Upper lobe of left lung (tissue), 6 donors: ENCODE data around the gene PRPF40B. TPM values are rescaled to one million over a fixed set of nuclear protein-coding genes. Genes with fewer than 3 reads are reported as not detected.

Experiments
- ATAC-seq, 2 donors: fragments of 200-7000 bp; cut with Tn5 transposase; one replicate each; pipeline ENCODE4 v1.9.1; 2022; ENCODE audit warnings: mild to moderate bottlenecking in 2 of 2, moderate library complexity in 2 of 2; ENCODE audit not compliant: low FRiP score in 2 of 2
- DNase-seq, 2 donors: peaks; one replicate each; pipeline ENCODE4 v3.0.0-alpha.2; 2019 to 2020
- H3K27ac ChIP-seq, 4 donors: fragments of 200-600 bp; sonication (generic); one replicate each; pipeline ENCODE4 v1.5.1; 2016 to 2019
- H3K27me3 ChIP-seq, 4 donors: fragments of 200-600 bp; sonication (generic); one replicate each; pipeline ENCODE4 v1.5.1; 2017 to 2019
- H3K36me3 ChIP-seq, 4 donors: fragments of 200-600 bp; sonication (generic); one replicate each; pipeline ENCODE4 v1.5.1; 2016 to 2019
- H3K4me1 ChIP-seq, 4 donors: fragments of 200-600 bp; sonication (generic); one replicate each; pipeline ENCODE4 v1.5.1; 2018 to 2019
- H3K4me3 ChIP-seq, 4 donors: fragments of 200-600 bp; sonication (generic); one replicate each; pipeline ENCODE4 v1.5.1; 2017 to 2019; ENCODE audit warnings: mild to moderate bottlenecking in 2 of 4, moderate library complexity in 1 of 4
- H3K9me3 ChIP-seq, 4 donors: fragments of 200-600 bp; sonication (generic); one replicate each; pipeline ENCODE4 v1.5.1; 2018 to 2019
- EP300 ChIP-seq, 4 donors: sonication (generic); formaldehyde crosslinking; IDR thresholded peaks; one replicate each; pipeline ENCODE4 v1.5.1; 2017; ENCODE audit warnings: antibody characterized with exemption in 4 of 4, control low read depth in 2 of 4
- POLR2A ChIP-seq, 4 donors: fragments of 450-650 bp; IDR thresholded peaks; one replicate each; pipeline ENCODE4 v1.5.1; 2016 to 2017; ENCODE audit warnings: antibody characterized with exemption in 4 of 4, mild to moderate bottlenecking in 2 of 4
- POLR2AphosphoS5 ChIP-seq, 2 donors: sonication (generic); formaldehyde crosslinking; IDR thresholded peaks; one replicate each; pipeline ENCODE4 v1.5.1; 2017; ENCODE audit warnings: antibody characterized with exemption in 2 of 2
- WGBS, 2 donors: methylation state at CpG; one replicate each; pipeline ENCODE4 v1.1.5; 2017 to 2018; 5-methylcytosine and 5-hydroxymethylcytosine counted together
- total RNA-seq, 6 donors: library from RNA; depleted of rRNA in 4 of 6; stranded (reverse); fragments of >200 nt in 4 of 6; gene quantifications; one replicate each; pipeline versions ENCODE4 v1.1.0 to v1.2.1, GENCODE V29; 2016 to 2021
- TF ChIP-seq, protein P1 (sequence below), 6 experiments: fragments of 450-650 bp in 4 of 6; fragments of 200-600 bp in 2 of 6; sonication (generic) in 2 of 6; IDR thresholded peaks; one replicate each; pipeline ENCODE4 v1.5.1; 2016 to 2019; ENCODE audit warnings: antibody characterized with exemption in 6 of 6
- donor health status: DM: no; HTN: no; CAD: no; lungs with moderate emphysema.
- donor health status: DM: no; HTN: yes; CAD: no; lungs with severe emphysema.

PRPF40B gene
- total RNA-seq, 6 donors from 2014 or later, result 10.8 to 63.9 (median 16.9) TPM

DNA sequence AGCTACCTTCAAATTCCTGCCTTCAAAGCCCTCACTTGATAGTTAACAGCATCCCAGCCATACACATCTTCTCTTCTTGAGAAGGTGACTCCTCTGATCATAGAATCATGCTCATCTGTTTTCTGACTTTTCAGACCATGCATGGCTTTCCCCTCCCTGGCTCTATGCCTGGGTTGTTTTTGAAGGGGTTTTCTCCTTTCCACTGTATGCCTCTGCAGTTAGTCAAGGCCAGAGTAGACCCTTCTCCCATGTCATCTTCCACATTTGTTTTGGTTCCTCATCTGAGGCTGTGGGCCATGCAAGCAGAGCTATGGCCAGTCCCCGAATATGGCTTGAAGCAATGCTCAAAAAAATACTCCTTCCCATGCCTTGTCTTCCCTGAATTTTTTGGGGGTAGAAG, 41.2 kb upstream of the PRPF40B start:
- Histone ChIP-seq H3K27me3 (no peaks in the 10 kb centered on the region), H3K9me3 (no peaks in the 10 kb centered on the region), H3K36me3 (peaks cover 0 to 5% (median 2%) of the 10 kb centered on the region in 4 donors), H3K4me1 (peaks cover 0 to 8% (median 2%) of the 10 kb centered on the region in 4 donors), H3K4me3 (no peak overlapping the region), H3K27ac (no peak overlapping the region)
- DNase-seq, result no peak
- 90 to 94% methylated on average over 1 of the region's 1 CpG for WGBS, 2 donors
- TF ChIP-seq EP300 (IDR thresholded peaks at IDR 0.05) (no peak), POLR2A (IDR thresholded peaks at IDR 0.05) (no peak), POLR2AphosphoS5 (IDR thresholded peaks at IDR 0.05) (no peak)
- TF ChIP-seq, protein P1, sequence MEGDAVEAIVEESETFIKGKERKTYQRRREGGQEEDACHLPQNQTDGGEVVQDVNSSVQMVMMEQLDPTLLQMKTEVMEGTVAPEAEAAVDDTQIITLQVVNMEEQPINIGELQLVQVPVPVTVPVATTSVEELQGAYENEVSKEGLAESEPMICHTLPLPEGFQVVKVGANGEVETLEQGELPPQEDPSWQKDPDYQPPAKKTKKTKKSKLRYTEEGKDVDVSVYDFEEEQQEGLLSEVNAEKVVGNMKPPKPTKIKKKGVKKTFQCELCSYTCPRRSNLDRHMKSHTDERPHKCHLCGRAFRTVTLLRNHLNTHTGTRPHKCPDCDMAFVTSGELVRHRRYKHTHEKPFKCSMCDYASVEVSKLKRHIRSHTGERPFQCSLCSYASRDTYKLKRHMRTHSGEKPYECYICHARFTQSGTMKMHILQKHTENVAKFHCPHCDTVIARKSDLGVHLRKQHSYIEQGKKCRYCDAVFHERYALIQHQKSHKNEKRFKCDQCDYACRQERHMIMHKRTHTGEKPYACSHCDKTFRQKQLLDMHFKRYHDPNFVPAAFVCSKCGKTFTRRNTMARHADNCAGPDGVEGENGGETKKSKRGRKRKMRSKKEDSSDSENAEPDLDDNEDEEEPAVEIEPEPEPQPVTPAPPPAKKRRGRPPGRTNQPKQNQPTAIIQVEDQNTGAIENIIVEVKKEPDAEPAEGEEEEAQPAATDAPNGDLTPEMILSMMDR (IDR thresholded peaks at IDR 0.05), result no peak
- ATAC-seq, result no peak

DNA sequence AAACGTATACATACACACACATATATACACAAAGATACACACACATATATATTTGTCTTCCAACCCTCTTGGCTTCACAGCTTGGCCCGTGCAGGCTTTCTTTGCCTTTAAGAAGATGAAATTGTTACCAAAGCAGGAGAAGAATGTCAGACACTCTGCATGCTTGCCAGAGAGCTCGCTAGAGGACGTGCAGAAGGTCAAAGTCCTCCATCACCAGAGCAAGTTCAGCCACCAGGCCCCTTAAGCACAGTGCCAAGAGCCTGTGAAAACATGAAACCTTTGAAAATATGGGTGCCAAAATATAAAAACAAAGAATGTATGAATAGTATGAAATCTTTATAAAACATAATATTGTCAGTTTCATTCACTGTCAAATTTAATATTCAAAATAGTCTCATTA, 40.5 kb upstream of the PRPF40B start:
- Histone ChIP-seq H3K36me3 (peaks cover 0 to 5% (median 2%) of the 10 kb centered on the region in 4 donors), H3K4me1 (peaks cover 0 to 8% (median 2%) of the 10 kb centered on the region in 4 donors), H3K4me3 (no peak overlapping the region), H3K27ac (no peak overlapping the region), H3K9me3 (no peaks in the 10 kb centered on the region), H3K27me3 (no peaks in the 10 kb centered on the region)
- WGBS, 2 donors, result 55 to 62% methylated on average over 4 of the region's 4 CpGs
- TF ChIP-seq, protein P1 (IDR thresholded peaks at IDR 0.05), result no peak
- TF ChIP-seq EP300 (IDR thresholded peaks at IDR 0.05) (no peak), POLR2AphosphoS5 (IDR thresholded peaks at IDR 0.05) (no peak), POLR2A (IDR thresholded peaks at IDR 0.05) (no peak)
- ATAC-seq, result no peak
- no peak for DNase-seq

DNA sequence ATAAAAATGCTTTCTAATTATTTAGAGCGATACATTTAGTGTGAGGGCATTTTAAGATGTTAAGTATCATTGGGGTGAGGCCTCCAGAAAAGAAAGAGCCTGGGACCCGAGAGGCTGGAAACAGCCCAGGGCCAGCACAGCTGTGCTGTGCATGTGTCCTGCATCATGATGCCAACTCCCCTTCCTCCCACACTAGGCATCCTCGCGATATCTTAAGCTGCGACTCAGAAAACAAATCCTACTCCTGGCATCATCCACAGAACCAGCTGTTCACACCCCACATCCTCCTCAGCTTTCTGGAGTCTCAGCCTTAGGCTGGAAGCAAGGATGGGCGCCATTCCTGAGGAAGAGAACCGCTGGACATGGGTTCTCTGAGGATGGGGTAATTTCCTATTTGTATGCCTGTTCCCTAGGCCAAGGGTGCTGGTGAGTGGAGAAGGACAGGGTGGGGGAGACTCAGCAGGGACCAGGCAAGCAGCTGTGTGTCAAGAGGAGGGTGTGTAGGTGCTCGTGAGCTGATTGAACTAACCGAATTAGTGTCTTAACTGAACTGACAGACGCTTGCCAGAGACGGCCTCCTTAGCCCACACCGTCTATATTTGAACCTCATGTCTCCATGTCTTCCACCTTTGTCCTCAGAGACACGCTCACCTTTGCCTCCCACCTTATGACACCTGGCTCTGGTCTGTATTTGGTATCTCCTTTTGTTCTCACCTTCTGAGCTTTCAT, 39.8 kb upstream of the PRPF40B start:
- Histone ChIP-seq H3K36me3 (peaks cover 0 to 5% (median 2%) of the 10 kb centered on the region in 4 donors), H3K4me3 (no peak overlapping the region), H3K27me3 (no peaks in the 10 kb centered on the region), H3K4me1 (peaks cover 0 to 8% (median 2%) of the 10 kb centered on the region in 4 donors), H3K27ac (peak overlapping the region in 1 of 4 donors; percentile 4), H3K9me3 (no peaks in the 10 kb centered on the region)
- TF ChIP-seq POLR2AphosphoS5 (IDR thresholded peaks at IDR 0.05) (no peak), POLR2A (IDR thresholded peaks at IDR 0.05) (no peak), EP300 (IDR thresholded peaks at IDR 0.05) (no peak)
- TF ChIP-seq, protein P1 (IDR thresholded peaks at IDR 0.05), result no peak
- DNase-seq (no peak), ATAC-seq (no peak)
- 79 to 84% methylated on average over 13 of the region's 13 CpGs for WGBS, 2 donors

DNA sequence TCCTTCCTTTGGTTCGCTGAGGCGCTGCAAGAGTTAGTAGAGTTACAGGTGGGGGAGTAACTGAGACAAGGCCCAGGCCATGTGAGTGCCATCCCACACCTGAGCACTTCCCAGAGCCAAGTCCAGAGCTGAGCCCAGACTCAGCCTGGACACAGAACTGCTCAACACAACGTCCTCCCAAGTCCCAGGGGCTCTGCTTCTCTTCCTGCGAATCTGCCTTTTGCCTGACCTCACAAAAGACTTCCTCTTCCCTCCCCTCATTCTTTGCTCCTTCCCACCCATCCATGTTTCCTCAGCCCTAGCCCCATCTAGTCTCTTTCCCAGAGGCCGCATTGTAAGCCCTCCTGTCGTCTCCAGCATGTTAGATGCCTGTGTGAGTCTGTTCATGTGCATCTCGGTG, 38.8 kb upstream of the PRPF40B start:
- H3K4me1 ChIP-seq, result peaks cover 0 to 8% (median 2%) of the 10 kb centered on the region in 4 donors
- TF ChIP-seq POLR2A (IDR thresholded peaks at IDR 0.05), result no peak
- TF ChIP-seq POLR2AphosphoS5 (IDR thresholded peaks at IDR 0.05), result no peak
- TF ChIP-seq, protein P1 (IDR thresholded peaks at IDR 0.05), result no peak
- TF ChIP-seq EP300 (IDR thresholded peaks at IDR 0.05), result no peak
- H3K36me3 ChIP-seq, result peaks cover 0 to 4% (median 2%) of the 10 kb centered on the region in 4 donors
- H3K9me3 ChIP-seq, result no peaks in the 10 kb centered on the region
- ATAC-seq (no peak), DNase-seq (no peak)
- H3K27me3 ChIP-seq, result no peaks in the 10 kb centered on the region
- H3K27ac ChIP-seq, result no peak overlapping the region
- no peak overlapping the region for H3K4me3 ChIP-seq
- 80 to 83% methylated on average over 7 of the region's 7 CpGs for WGBS, 2 donors
